GM18870 (cell line): Measurements from ENCODE around the gene HYLS1.

ENCODE experiments used
- ATAC-seq: cut with Tn5 transposase; IDR thresholded peaks from one replicate; pipeline ENCODE4 v1.9.1; 2021; ENCODE audit warnings: moderate library complexity; ENCODE audit not compliant: unreplicated experiment

The HYLS1 gene

GRCh38 chr11:125948278-125949051, 61.0 kb downstream of the HYLS1 start:
- ATAC-seq: no peak

DNA sequence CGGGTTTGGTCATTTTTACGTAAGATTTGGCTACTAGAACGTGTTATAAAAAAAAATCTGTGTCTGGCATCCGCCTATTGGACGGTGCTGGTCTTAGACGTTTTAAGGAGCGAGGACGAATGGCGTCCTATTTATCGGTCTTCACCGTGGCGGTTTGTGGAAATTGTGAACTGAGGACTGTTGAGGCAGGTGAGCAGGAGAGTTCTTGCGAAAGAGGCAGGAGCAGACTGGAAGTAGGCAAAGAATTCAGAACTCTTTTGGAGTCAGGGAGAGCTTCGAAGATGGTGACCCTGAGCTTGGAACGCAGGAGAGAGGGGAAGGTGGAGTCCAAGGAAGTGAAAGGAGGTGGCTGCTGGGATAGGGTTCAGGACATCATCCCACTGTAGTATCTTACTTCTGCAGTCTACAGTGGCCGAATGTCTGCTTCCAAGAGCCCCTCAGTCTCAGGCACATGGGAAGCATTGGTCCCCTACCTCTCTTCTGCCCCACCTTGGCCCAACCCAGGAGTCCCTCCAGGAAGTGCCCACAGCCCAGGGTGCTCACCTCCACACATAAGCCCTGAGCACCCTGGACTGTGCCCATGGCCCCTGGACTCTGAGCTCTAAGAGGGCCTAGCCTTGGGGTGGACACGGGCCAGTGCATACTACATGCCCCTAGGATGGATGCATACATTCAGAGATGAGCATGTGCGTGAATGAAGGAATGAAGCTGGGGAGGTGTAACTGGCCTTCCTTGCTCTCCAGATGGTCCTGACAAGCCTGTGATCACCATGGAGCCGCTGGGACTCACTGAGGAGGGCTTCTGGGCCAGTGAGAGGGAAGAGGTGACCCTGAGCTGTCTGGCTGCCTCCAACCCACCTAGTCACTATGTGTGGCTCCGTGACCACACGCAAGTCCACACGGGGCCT, 62.1 kb downstream of the HYLS1 start:
- ATAC-seq: no peak

GRCh38 chr11:125950178-125950490, 62.7 kb downstream of the HYLS1 start:
- ATAC-seq: no peak
